Skeletal muscle satellite cell (primary cell): ENCODE data around the gene SLC8A3.

ENCODE experiments used
- H3K27me3 ChIP-seq: 2 replicates; pipeline ENCODE4 v1.7.0; 2013; ENCODE audit warnings: low read length; ENCODE audit not compliant: control insufficient read depth, insufficient read depth
- H3K36me3 ChIP-seq: 2 replicates; pipeline ENCODE4 v1.7.0; 2013; ENCODE audit warnings: mild to moderate bottlenecking, control low read depth, low read length; ENCODE audit not compliant: insufficient read depth
- H3K4me1 ChIP-seq: 2 replicates; pipeline ENCODE4 v1.7.0; 2013; ENCODE audit warnings: low read length; ENCODE audit not compliant: control insufficient read depth, insufficient read depth
- H3K4me2 ChIP-seq: 2 replicates; pipeline ENCODE4 v1.7.0; 2013; ENCODE audit warnings: mild to moderate bottlenecking, low read length
- H3K4me3 ChIP-seq: 2 replicates; pipeline ENCODE4 v1.7.0; 2013; ENCODE audit warnings: low read length
- H3K9ac ChIP-seq: 2 replicates; pipeline ENCODE4 v1.7.0; 2013; ENCODE audit warnings: mild to moderate bottlenecking, low read depth, low read length, moderate library complexity
- H3K9me3 ChIP-seq: replicated peaks from 2 replicates; pipeline ENCODE4 v1.7.0; 2013; ENCODE audit warnings: mild to moderate bottlenecking, control low read depth, low read length

Gene SLC8A3

DNA sequence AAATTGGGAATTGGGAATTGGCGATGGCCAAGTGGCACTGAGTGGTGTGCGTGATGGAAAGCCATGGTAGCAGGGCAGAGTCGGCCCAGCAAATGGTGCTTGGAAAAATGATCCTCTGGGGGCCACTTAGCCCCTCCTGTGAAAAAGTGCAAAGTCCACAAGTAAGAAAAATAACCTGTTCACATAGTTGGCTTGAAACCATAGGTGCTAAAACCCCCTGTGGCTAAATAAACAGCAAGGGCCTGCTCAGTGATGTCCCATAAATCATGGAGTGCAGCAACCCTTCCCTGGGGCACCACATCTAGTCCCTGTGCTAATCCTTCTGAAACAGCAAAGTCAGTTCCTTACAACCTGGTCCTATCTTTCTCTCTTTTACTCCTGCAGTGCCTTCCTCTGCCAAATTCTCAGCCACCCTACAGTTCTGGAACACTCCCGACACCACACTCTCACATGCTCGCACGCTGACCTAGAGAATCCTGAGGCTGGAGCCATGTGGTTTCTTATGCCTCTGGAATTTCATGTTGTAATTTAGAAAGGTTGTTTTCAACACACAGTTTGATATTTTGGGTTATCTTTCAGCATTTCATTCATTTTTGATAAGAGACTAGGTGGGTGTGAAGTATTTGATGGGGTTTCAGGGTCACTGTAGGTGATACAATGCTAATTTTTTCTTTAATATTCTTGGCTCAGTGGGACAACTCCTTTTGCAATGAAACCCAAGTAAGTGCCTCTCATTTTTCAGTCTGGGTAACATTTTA lies 186.0 kb downstream of the SLC8A3 start:
- Histone ChIP-seq H3K9me3 (no peaks in the 10 kb centered on the region), H3K27me3 (peaks cover 3% of the 10 kb centered on the region), H3K4me1 (peaks cover 4% of the 10 kb centered on the region), H3K36me3 (no peaks in the 10 kb centered on the region), H3K9ac (no peak overlapping the region), H3K4me2 (no peak overlapping the region), H3K4me3 (no peak overlapping the region)

DNA sequence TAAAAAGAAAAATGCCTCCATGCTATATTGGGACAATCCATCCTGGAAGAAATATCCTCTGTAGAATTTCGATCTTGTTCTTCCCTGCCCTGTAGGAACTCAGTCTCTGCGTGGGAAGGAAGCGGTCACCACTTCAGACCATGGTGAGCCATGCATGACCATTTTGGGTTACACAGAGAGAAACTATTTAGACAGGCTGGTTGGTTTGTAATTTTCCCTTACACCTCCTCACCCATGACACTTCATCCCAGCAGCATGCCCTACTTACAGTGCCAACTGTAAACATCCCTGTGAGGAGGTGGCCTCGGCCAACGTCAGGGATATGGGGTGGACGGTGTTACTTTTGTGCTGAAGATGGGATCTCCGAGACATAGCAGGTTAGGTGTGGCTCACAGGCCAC lies 188.2 kb downstream of the SLC8A3 start:
- Histone ChIP-seq H3K4me1 (peaks cover 15% of the 10 kb centered on the region), H3K27me3 (peaks cover 3% of the 10 kb centered on the region), H3K9ac (no peak overlapping the region), H3K36me3 (no peaks in the 10 kb centered on the region), H3K4me3 (no peak overlapping the region), H3K4me2 (no peak overlapping the region), H3K9me3 (no peaks in the 10 kb centered on the region)

DNA sequence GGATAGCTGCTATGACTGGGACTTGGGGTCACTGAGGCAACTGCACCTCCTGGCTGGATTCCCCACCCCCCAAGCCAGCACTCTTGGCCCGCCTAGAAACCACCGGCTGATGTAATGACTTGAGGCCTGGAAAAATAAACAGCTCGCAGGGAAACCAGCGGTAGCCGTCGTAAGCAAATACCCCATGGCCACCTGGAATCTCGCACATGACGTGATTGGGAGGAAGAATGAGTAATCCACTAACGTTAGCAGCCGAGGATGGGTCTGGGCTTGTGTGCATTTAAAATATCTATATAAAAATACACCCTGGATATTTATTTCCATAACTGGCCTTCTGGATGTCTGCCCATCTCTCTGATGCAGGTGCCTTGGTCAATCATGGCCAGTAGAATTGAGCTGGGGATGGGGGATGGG lies 189.5 kb downstream of the SLC8A3 start:
- no peak overlapping the region for H3K9ac ChIP-seq

DNA sequence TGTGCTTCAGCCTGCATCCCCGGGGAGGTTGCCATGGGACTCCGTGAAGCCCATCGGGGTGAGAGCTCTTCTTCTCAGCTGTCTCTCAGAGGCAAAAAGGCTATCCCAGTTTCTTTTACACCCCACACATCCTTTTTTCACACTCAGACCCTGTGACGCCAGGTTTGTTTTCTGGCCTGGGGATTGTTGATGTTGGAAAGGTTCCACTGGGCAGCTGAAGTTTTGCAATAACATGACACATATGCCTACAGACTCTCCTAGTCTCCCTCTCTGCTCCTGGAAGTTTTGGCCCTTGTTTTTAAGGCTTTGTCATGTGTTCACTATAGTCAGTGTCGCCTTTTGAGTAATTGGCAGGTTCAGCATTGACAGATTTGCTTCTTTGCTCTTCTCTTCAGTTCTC lies 190.9 kb downstream of the SLC8A3 start:
- H3K9ac ChIP-seq, result no peak overlapping the region
- peaks cover 15% of the 10 kb centered on the region for H3K4me1 ChIP-seq
- H3K4me3 ChIP-seq, result no peak overlapping the region
- no peaks in the 10 kb centered on the region for H3K9me3 ChIP-seq
- H3K36me3 ChIP-seq, result no peaks in the 10 kb centered on the region
- H3K27me3 ChIP-seq, result peaks cover 8% of the 10 kb centered on the region
- H3K4me2 ChIP-seq, result no peak overlapping the region

More for the DNA sequence above, 189.5 kb downstream of the SLC8A3 start:
- no peak overlapping the region for H3K4me2 ChIP-seq
- H3K4me3 ChIP-seq, result no peak overlapping the region
- peaks cover 3% of the 10 kb centered on the region for H3K27me3 ChIP-seq
- H3K36me3 ChIP-seq, result no peaks in the 10 kb centered on the region
- H3K9me3 ChIP-seq, result no peaks in the 10 kb centered on the region
- H3K4me1 ChIP-seq, result peaks cover 15% of the 10 kb centered on the region

DNA sequence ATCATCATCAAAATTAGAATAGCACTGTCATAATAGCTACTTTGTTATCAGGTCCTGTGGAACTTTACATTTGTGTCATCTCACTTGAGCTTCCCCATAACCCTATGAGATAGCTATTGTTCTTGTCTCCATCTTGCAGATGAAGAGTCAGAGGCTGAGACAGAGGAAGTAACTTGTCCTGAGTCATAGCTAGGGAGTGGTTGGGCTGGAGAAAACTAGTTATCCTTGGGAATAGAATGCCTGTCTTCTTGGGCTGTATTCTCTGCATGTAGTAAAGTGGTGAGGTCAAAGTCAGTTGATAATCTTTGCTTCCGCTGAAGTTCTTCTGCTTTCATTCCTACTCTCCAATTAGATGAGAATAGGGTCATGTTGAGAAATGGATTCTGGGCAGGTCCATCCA lies 192.5 kb downstream of the SLC8A3 start:
- Histone ChIP-seq H3K4me2 (no peak overlapping the region), H3K36me3 (no peaks in the 10 kb centered on the region), H3K9ac (no peak overlapping the region), H3K4me3 (no peak overlapping the region), H3K4me1 (peaks cover 15% of the 10 kb centered on the region), H3K9me3 (no peaks in the 10 kb centered on the region), H3K27me3 (peaks cover 8% of the 10 kb centered on the region)
